GM12891 (cell line): Measurements from ENCODE around the gene CD81.

Source experiments
- DNase-seq: peaks from one replicate; pipeline ENCODE4 v3.0.0; 2011; ENCODE audit warnings: low spot score; ENCODE audit not compliant: insufficient read length
- FAIRE-seq: peaks from 2 replicates; lab custom pipeline; 2011; peaks lifted over from hg19 to GRCh38; lab: Jason Lieb, UNC
- PAX5 ChIP-seq: IDR thresholded peaks from 2 replicates; pipeline ENCODE4 v1.6.1; 2011; ENCODE audit warnings: low read length, moderate library complexity, mild to moderate bottlenecking; ENCODE audit not compliant: insufficient read depth, severe bottlenecking
- POLR2A ChIP-seq: IDR thresholded peaks from 2 replicates; pipeline ENCODE4 v1.6.1; 2011; ENCODE audit warnings: low read depth, low read length, control low read depth
- POLR2AphosphoS5 ChIP-seq: IDR thresholded peaks from 2 replicates; pipeline ENCODE4 v1.6.1; 2011; ENCODE audit warnings: low read depth, low read length, control low read depth
- POU2F2 ChIP-seq: IDR thresholded peaks from 2 replicates; pipeline ENCODE4 v1.6.1; 2011; ENCODE audit warnings: low read depth, mild to moderate bottlenecking, control low read depth, low read length, moderate library complexity
- SPI1 ChIP-seq: IDR thresholded peaks from 2 replicates; pipeline ENCODE4 v1.6.1; 2011; ENCODE audit warnings: low read depth, low read length, control low read depth
- TAF1 ChIP-seq: IDR thresholded peaks from 2 replicates; pipeline ENCODE4 v1.6.1; 2011; ENCODE audit warnings: low read depth, low read length, control low read depth

CD81 gene

GRCh38 chr11:2404735-2405196, 27.7 kb downstream of the CD81 start:
- FAIRE-seq (no peak), DNase-seq (no peak)
- no peak for TF ChIP-seq SPI1
- no peak for TF ChIP-seq TAF1
- TF ChIP-seq POU2F2, result no peak; the same call in 1 of the 2 replicates
- TF ChIP-seq PAX5, result no peak
- TF ChIP-seq POLR2AphosphoS5, result peak; percentile 64

GRCh38 chr11:2406451-2406850, 29.3 kb downstream of the CD81 start:
- no peak for DNase-seq
- TF ChIP-seq PAX5 (no peak), POLR2A (no peak), TAF1 (no peak), POU2F2 (no peak), POLR2AphosphoS5 (no peak), SPI1 (no peak)
- FAIRE-seq, result no peak

GRCh38 chr11:2406878-2407410, 29.8 kb downstream of the CD81 start:
- TF ChIP-seq POLR2A (no peak), POU2F2 (no peak), PAX5 (no peak), SPI1 (no peak), TAF1 (no peak), POLR2AphosphoS5 (no peak)
- DNase-seq, result no peak
- FAIRE-seq, result no peak

GRCh38 chr11:2408671-2409070, 31.6 kb downstream of the CD81 start:
- FAIRE-seq (no peak), DNase-seq (no peak)
- TF ChIP-seq TAF1 (no peak), POU2F2 (no peak), POLR2AphosphoS5 (no peak), SPI1 (no peak), POLR2A (no peak), PAX5 (no peak)

- FAIRE-seq (no peak), DNase-seq (no peak)
- TF ChIP-seq POLR2A (no peak), POLR2AphosphoS5 (no peak), POU2F2 (no peak), TAF1 (no peak)
These were observed 32.0 kb downstream of the CD81 start for GRCh38 chr11:2409126-2409525.

GRCh38 chr11:2409611-2410468, 32.7 kb downstream of the CD81 start:
- TF ChIP-seq SPI1 (no peak), POU2F2 (no peak), PAX5 (no peak), TAF1 (no peak), POLR2AphosphoS5 (no peak), POLR2A (no peak)
- FAIRE-seq (no peak), DNase-seq (no peak)

GRCh38 chr11:2410616-2411015, 33.5 kb downstream of the CD81 start:
- FAIRE-seq (no peak), DNase-seq (no peak)
- TF ChIP-seq SPI1, result no peak
- TF ChIP-seq PAX5, result no peak
- TF ChIP-seq POLR2A, result no peak
- no peak for TF ChIP-seq POU2F2
- no peak for TF ChIP-seq TAF1
- TF ChIP-seq POLR2AphosphoS5, result no peak

- TF ChIP-seq TAF1 (no peak), SPI1 (no peak), PAX5 (no peak), POU2F2 (no peak), POLR2A (no peak)
- FAIRE-seq (no peak), DNase-seq (no peak)
These were observed 34.6 kb downstream of the CD81 start for GRCh38 chr11:2411446-2412305.

GRCh38 chr11:2412323-2412722, 35.2 kb downstream of the CD81 start:
- TF ChIP-seq SPI1 (no peak), POLR2AphosphoS5 (no peak), POLR2A (no peak), PAX5 (no peak), POU2F2 (no peak), TAF1 (no peak)
- FAIRE-seq (no peak), DNase-seq (no peak)
